CD1c-positive myeloid dendritic cell (primary cell): ENCODE data around the gene TRAPPC12.

Source experiments
- DNase-seq: peaks from one replicate; pipeline ENCODE4 v3.0.0-alpha.2; 2016; ENCODE audit errors: extremely low spot score

Gene TRAPPC12

GRCh38 chr2:3468296-3468988, 88.9 kb downstream of the TRAPPC12 start:
- DNase-seq: no peak

GRCh38 chr2:3469486-3469885, 90.0 kb downstream of the TRAPPC12 start:
- DNase-seq: no peak

- DNase-seq: no peak
Measured at GRCh38 chr2:3470166-3470651, 90.7 kb downstream of the TRAPPC12 start.

GRCh38 chr2:3470856-3471737, 91.6 kb downstream of the TRAPPC12 start:
- no peak for DNase-seq

- no peak for DNase-seq
Measured at GRCh38 chr2:3472296-3472695, 92.8 kb downstream of the TRAPPC12 start.

GRCh38 chr2:3472966-3473365, 93.5 kb downstream of the TRAPPC12 start:
- no peak for DNase-seq

- no peak for DNase-seq
Measured at GRCh38 chr2:3475771-3476170, 96.3 kb downstream of the TRAPPC12 start.

- DNase-seq: no peak
Measured at GRCh38 chr2:3476321-3476984, 97.0 kb downstream of the TRAPPC12 start.

GRCh38 chr2:3476985-3477327, 97.5 kb downstream of the TRAPPC12 start:
- DNase-seq: no peak

- DNase-seq: no peak
Measured at GRCh38 chr2:3478846-3479385, 99.4 kb downstream of the TRAPPC12 start.

GRCh38 chr2:3479430-3480320, 100.2 kb downstream of the TRAPPC12 start:
- no peak for DNase-seq

GRCh38 chr2:3480352-3481010, 101.0 kb downstream of the TRAPPC12 start:
- no peak for DNase-seq

- no peak for DNase-seq
Measured at GRCh38 chr2:3481011-3481400, 101.5 kb downstream of the TRAPPC12 start.

GRCh38 chr2:3481736-3482362, 102.4 kb downstream of the TRAPPC12 start:
- DNase-seq: no peak

- DNase-seq: no peak
Measured at GRCh38 chr2:3482363-3482821, 102.9 kb downstream of the TRAPPC12 start.

GRCh38 chr2:3483227-3483985, 103.9 kb downstream of the TRAPPC12 start:
- DNase-seq: no peak

GRCh38 chr2:3483986-3484960, 104.8 kb downstream of the TRAPPC12 start:
- DNase-seq: no peak

- DNase-seq: no peak
Measured at GRCh38 chr2:3485166-3485565, 105.7 kb downstream of the TRAPPC12 start.
